Loucy (cell line): ENCODE results near the gene KLHL17.

Source experiments
- EZH2phosphoT487 ChIP-seq: fragments of 200-600 bp; IDR thresholded peaks from 2 replicates; pipeline ENCODE4 v1.6.1; 2018; ENCODE audit warnings: antibody characterized with exemption, mild to moderate bottlenecking, moderate library complexity, borderline replicate concordance
- TF ChIP-seq, protein P1 (sequence below): fragments of 200-600 bp; sonication (generic); conservative IDR thresholded peaks from 2 replicates; pipeline ENCODE4 v1.5.1; 2014; ENCODE audit warnings: mild to moderate bottlenecking, antibody characterized with exemption, low read length

DNA sequence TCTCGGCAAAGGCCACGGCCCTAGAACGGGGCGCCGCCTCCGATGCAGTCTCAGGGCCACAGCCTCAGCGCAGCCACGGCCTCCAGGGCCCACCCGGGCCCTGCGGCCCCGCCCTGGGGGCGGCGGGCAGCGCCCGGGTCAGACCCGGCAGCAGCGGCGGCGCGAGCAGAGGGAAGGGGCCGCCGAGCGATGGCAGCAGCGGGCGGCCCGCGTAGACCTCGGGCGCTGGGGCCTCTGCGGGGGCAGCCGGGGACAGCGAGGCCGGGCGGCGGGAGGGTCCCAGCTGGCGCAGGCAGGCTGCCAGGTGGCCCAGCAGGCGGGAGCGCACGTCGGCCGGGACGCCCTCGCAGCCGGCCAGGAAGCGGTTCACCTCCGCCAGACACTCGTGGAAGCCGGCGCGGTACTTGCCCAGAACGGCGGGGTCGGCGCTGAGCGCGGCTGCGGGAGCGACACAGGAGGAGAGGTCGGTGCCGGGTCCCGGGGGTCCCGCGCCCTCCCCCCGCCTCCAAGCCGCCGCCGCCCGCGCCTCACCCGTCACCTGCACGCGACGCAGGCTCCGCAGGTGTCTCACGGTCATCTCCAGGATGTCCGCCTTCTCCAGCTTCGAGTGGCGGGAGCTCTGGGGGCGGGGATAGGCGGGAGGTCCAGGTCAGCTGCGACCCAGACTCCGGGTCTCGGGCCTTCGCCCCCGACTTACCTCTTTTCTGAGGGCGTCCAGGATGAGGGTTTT, 38.8 kb downstream of the KLHL17 start:
- TF ChIP-seq, protein P1, sequence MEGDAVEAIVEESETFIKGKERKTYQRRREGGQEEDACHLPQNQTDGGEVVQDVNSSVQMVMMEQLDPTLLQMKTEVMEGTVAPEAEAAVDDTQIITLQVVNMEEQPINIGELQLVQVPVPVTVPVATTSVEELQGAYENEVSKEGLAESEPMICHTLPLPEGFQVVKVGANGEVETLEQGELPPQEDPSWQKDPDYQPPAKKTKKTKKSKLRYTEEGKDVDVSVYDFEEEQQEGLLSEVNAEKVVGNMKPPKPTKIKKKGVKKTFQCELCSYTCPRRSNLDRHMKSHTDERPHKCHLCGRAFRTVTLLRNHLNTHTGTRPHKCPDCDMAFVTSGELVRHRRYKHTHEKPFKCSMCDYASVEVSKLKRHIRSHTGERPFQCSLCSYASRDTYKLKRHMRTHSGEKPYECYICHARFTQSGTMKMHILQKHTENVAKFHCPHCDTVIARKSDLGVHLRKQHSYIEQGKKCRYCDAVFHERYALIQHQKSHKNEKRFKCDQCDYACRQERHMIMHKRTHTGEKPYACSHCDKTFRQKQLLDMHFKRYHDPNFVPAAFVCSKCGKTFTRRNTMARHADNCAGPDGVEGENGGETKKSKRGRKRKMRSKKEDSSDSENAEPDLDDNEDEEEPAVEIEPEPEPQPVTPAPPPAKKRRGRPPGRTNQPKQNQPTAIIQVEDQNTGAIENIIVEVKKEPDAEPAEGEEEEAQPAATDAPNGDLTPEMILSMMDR: no peak
- TF ChIP-seq EZH2phosphoT487: no peak
